K562 (cell line): ENCODE data around the gene ABHD16A. TPM values are rescaled to one million over a fixed set of nuclear protein-coding genes. Genes with fewer than 3 reads are reported as not detected.

Source experiments
- CBFB ChIP-seq: sonication (generic); formaldehyde crosslinking; IDR thresholded peaks from 2 replicates; pipeline ENCODE4 v1.4.0; 2020; ENCODE audit warnings: mild to moderate bottlenecking, missing genetic modification reagents
- DACH1 ChIP-seq: fragments of 450-650 bp; IDR thresholded peaks from 2 replicates; pipeline ENCODE4 v1.6.1; 2018; ENCODE audit not compliant: partially characterized antibody
- DMBX1 ChIP-seq: fragments of 250-450 bp; sonication (Bioruptor Pico); IDR thresholded peaks from 2 replicates; pipeline ENCODE4 v1.8.0; 2022; ENCODE audit warnings: inconsistent platforms, mild to moderate bottlenecking, moderate library complexity, borderline replicate concordance
- HDAC2 ChIP-seq: fragments of 450-650 bp; IDR thresholded peaks from 2 replicates; pipeline ENCODE4 v1.6.1; 2016; ENCODE audit warnings: mild to moderate bottlenecking
- HMG20B ChIP-seq: fragments of 250-450 bp; sonication (Bioruptor Pico); IDR thresholded peaks from 2 replicates; pipeline ENCODE4 v1.5.0; 2021; ENCODE audit warnings: mild to moderate bottlenecking
- HNRNPLL ChIP-seq: fragments of 200-400 bp; formaldehyde crosslinking; IDR thresholded peaks from 2 replicates; pipeline ENCODE4 v1.6.1; 2017; ENCODE audit warnings: low read length, low read depth, mild to moderate bottlenecking; ENCODE audit not compliant: poor library complexity, severe bottlenecking
- HOXB6 ChIP-seq: fragments of 250-450 bp; sonication (Bioruptor Pico); IDR thresholded peaks from 2 replicates; pipeline ENCODE4 v1.5.1; 2022; ENCODE audit warnings: mild to moderate bottlenecking, borderline replicate concordance
- JUNB ChIP-seq: fragments of 450-650 bp; formaldehyde crosslinking; conservative IDR thresholded peaks from 2 replicates; pipeline ENCODE4 v1.4.0; 2020; ENCODE audit warnings: mild to moderate bottlenecking
- KDM1A ChIP-seq, 2 experiments: fragments of 450-650 bp; IDR thresholded peaks; 2 replicates each; pipeline ENCODE4 v1.6.1; 2016; ENCODE audit warnings: mild to moderate bottlenecking in 2 of 2
- MCM2 ChIP-seq: fragments of 450-650 bp; IDR thresholded peaks from 2 replicates; pipeline ENCODE4 v1.6.1; 2017; ENCODE audit warnings: low read depth, mild to moderate bottlenecking
- NFXL1 ChIP-seq: fragments of 450-650 bp; formaldehyde crosslinking; IDR thresholded peaks from 2 replicates; pipeline ENCODE4 v1.4.0; 2021; ENCODE audit warnings: mild to moderate bottlenecking
- NR2C2 ChIP-seq, 2 experiments: fragments of 200-800 bp in 1 of 2; sonication (Bioruptor generic) in 1 of 2; sonication (generic) in 1 of 2; formaldehyde crosslinking in 1 of 2; IDR thresholded peaks; 2 replicates each; pipeline versions ENCODE4 v1.6.1 to v1.8.0; 2016 to 2022; ENCODE audit warnings: mild to moderate bottlenecking in 1 of 2, missing compliant biosample characterization in 1 of 2, missing genetic modification characterization in 1 of 2, missing genetic modification reagents in 1 of 2
- SPI1 ChIP-seq: IDR thresholded peaks from 2 replicates; pipeline ENCODE4 v1.6.1; 2011; ENCODE audit warnings: low read depth, low read length, control low read depth, borderline replicate concordance
- SUPT5H ChIP-seq: fragments of 450-650 bp; IDR thresholded peaks from 2 replicates; pipeline ENCODE4 v1.6.1; 2016
- TAF15 ChIP-seq: fragments of 200-400 bp; formaldehyde crosslinking; IDR thresholded peaks from 2 replicates; pipeline ENCODE4 v1.6.1; 2017; ENCODE audit warnings: mild to moderate bottlenecking, low read depth, low read length, moderate library complexity
- TCF7L2 ChIP-seq: fragments of 150-350 bp; IDR thresholded peaks from 2 replicates; pipeline ENCODE4 v1.6.1; 2016; ENCODE audit warnings: low read depth, mild to moderate bottlenecking, low read length, moderate library complexity
- ZBTB26 ChIP-seq: fragments of 450-650 bp; formaldehyde crosslinking; IDR thresholded peaks from 2 replicates; pipeline ENCODE4 v1.4.0; 2022; ENCODE audit warnings: missing genetic modification characterization
- ZNF232 ChIP-seq: sonication (generic); formaldehyde crosslinking; IDR thresholded peaks from 2 replicates; pipeline ENCODE4 v1.8.0; 2022; ENCODE audit warnings: mild to moderate bottlenecking, missing genetic modification reagents
- polyA plus RNA-seq, 8 experiments: library from polyadenylated mRNA; depleted of rRNA in 4 of 8; stranded (reverse) in 5 of 8; unstranded in 3 of 8; fragments of >200 nt; fragmentation: Nextera tagmentation in 2 of 8; fragmentation: Illumina TruSeq in 1 of 8; extraction: Ambion mirVana in 2 of 8; extraction: Trizol in 1 of 8; gene quantifications; 2 replicates each; pipeline versions ENCODE4 v1.2.1 to v1.2.3, GENCODE V29; 2011 to 2014; ENCODE audit warnings: inconsistent platforms in 1 of 8, missing spikeins in 1 of 8
- total RNA-seq, 7 experiments: library from RNA; depleted of rRNA in 6 of 7; stranded (reverse); fragments of >200 nt in 6 of 7; fragmentation: Illumina TruSeq in 2 of 7; extraction: Trizol in 2 of 7; gene quantifications; 2 replicates each; pipeline versions ENCODE4 v1.2.1 to v1.2.3, GENCODE V29; 2011 to 2021; ENCODE audit warnings: low replicate concordance in 1 of 7
- TF ChIP-seq, protein P1 (sequence below): fragments of 250-450 bp; sonication (Bioruptor Pico); IDR thresholded peaks from 2 replicates; pipeline ENCODE4 v1.8.0; 2021; ENCODE audit warnings: moderate library complexity, mild to moderate bottlenecking, inconsistent platforms
- TF ChIP-seq, protein P2 (sequence below): sonication (generic); formaldehyde crosslinking; IDR thresholded peaks from 2 replicates; pipeline ENCODE4 v1.8.0; 2022; ENCODE audit warnings: mild to moderate bottlenecking, missing genetic modification reagents
- TF ChIP-seq, protein P3 (sequence below): fragments of 450-650 bp; IDR thresholded peaks from 2 replicates; pipeline ENCODE4 v1.7.1; 2018; ENCODE audit warnings: mild to moderate bottlenecking, low read depth; ENCODE audit not compliant: partially characterized antibody
- TF ChIP-seq, protein P4 (sequence below): fragments of 450-650 bp; formaldehyde crosslinking; conservative IDR thresholded peaks from 2 replicates; pipeline ENCODE4 v1.4.0; 2022; ENCODE audit warnings: mild to moderate bottlenecking, missing genetic modification characterization

The ABHD16A gene
- total and polyA plus RNA-seq, 9 of the 15 experiments (the other 6 are each of a cell fraction or from before 2014, with no cell fraction given): 25.8 to 120 (median 81.6) TPM

DNA sequence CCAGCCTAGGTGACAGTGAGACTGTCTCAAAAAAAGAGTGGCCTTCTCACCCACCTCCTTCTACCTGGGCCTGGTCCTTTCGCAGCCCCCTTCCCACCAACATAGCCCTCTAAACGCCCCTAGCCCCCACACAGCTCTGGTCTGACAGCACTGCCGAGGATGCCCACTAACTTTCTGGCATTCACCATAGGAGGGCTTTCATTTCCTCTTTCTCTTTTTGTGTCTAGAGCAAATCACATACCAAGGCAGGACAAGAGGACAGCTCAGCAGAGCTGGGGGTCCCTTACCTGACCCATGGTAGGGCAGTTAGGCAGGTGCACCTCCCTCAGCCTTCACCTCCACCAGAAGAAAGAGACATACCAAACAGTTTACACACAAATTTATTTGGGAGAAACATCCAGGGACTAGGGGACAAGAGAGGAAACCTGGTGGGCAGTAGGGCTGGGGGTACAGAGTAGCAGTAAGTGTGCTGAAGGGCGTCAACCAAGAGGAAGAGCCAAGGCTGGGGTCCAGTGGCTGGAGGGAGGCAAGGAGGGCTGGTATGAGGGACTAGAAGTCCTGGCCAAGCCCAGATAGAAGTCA lies 26.7 kb downstream of the ABHD16A start (continued):
- TF ChIP-seq ZNF232 (CRISPR knock-in tag): 0 out of 2 replicates have a peak, but pooled peaks have one; percentile 40
- no peak for TF ChIP-seq DMBX1 (CRISPR knock-in tag)
- no peak for TF ChIP-seq JUNB
- no peak for TF ChIP-seq DACH1
- no peak for TF ChIP-seq HNRNPLL
- no peak for TF ChIP-seq HMG20B
- TF ChIP-seq, protein P1, sequence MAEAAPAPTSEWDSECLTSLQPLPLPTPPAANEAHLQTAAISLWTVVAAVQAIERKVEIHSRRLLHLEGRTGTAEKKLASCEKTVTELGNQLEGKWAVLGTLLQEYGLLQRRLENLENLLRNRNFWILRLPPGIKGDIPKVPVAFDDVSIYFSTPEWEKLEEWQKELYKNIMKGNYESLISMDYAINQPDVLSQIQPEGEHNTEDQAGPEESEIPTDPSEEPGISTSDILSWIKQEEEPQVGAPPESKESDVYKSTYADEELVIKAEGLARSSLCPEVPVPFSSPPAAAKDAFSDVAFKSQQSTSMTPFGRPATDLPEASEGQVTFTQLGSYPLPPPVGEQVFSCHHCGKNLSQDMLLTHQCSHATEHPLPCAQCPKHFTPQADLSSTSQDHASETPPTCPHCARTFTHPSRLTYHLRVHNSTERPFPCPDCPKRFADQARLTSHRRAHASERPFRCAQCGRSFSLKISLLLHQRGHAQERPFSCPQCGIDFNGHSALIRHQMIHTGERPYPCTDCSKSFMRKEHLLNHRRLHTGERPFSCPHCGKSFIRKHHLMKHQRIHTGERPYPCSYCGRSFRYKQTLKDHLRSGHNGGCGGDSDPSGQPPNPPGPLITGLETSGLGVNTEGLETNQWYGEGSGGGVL (CRISPR knock-in tag): no peak
- no peak for TF ChIP-seq CBFB
- peak; percentile 58; the same call in 1 of the 2 replicates for TF ChIP-seq SPI1
- no peak for TF ChIP-seq NFXL1 (CRISPR knock-in tag)
- TF ChIP-seq, protein P2, sequence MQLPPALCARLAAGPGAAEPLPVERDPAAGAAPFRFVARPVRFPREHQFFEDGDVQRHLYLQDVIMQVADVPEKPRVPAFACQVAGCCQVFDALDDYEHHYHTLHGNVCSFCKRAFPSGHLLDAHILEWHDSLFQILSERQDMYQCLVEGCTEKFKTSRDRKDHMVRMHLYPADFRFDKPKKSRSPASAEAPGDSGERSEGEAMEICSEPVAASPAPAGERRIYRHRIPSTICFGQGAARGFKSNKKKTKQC (CRISPR knock-in tag): no peak
- TF ChIP-seq TAF15: no peak
- TF ChIP-seq, protein P3, sequence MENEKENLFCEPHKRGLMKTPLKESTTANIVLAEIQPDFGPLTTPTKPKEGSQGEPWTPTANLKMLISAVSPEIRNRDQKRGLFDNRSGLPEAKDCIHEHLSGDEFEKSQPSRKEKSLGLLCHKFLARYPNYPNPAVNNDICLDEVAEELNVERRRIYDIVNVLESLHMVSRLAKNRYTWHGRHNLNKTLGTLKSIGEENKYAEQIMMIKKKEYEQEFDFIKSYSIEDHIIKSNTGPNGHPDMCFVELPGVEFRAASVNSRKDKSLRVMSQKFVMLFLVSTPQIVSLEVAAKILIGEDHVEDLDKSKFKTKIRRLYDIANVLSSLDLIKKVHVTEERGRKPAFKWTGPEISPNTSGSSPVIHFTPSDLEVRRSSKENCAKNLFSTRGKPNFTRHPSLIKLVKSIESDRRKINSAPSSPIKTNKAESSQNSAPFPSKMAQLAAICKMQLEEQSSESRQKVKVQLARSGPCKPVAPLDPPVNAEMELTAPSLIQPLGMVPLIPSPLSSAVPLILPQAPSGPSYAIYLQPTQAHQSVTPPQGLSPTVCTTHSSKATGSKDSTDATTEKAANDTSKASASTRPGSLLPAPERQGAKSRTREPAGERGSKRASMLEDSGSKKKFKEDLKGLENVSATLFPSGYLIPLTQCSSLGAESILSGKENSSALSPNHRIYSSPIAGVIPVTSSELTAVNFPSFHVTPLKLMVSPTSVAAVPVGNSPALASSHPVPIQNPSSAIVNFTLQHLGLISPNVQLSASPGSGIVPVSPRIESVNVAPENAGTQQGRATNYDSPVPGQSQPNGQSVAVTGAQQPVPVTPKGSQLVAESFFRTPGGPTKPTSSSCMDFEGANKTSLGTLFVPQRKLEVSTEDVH: peak; percentile 4
- no peak for TF ChIP-seq HDAC2
- TF ChIP-seq, protein P4, sequence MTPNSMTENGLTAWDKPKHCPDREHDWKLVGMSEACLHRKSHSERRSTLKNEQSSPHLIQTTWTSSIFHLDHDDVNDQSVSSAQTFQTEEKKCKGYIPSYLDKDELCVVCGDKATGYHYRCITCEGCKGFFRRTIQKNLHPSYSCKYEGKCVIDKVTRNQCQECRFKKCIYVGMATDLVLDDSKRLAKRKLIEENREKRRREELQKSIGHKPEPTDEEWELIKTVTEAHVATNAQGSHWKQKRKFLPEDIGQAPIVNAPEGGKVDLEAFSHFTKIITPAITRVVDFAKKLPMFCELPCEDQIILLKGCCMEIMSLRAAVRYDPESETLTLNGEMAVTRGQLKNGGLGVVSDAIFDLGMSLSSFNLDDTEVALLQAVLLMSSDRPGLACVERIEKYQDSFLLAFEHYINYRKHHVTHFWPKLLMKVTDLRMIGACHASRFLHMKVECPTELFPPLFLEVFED: no peak
- TF ChIP-seq ZBTB26: no peak
- TF ChIP-seq MCM2: 0 out of 2 replicates have a peak, but pooled peaks have one; percentile 35
- no peak for TF ChIP-seq TCF7L2
- TF ChIP-seq HOXB6 (CRISPR knock-in tag): no peak
- TF ChIP-seq NR2C2 (CRISPR knock-in tag; IDR thresholded peaks at IDR 0.05): peak; percentile 45; the same call in 1 of the 2 replicates
- TF ChIP-seq NR2C2 (tag; IDR thresholded peaks at IDR 0.05): no peak
- no peak for TF ChIP-seq SUPT5H
- TF ChIP-seq KDM1A (IDR thresholded peaks at IDR 0.05): no peak
